Stimulated activated CD4-positive, alpha-beta T cell treated with anti-CD3 and anti-CD28 coated beads, Interleukin-1b, Interleukin-23, amount 100 ng/mL, for 48 hours (primary cell): ENCODE results near the gene PPTC7.
"Not testable (repeated sequence)": the region's sequence is repeated elsewhere in the genome, so short reads cannot be mapped to it uniquely, and the experiment has no call there.

ENCODE experiments used
- DNase-seq: peaks from one replicate; pipeline ENCODE4 v3.0.0-alpha.2; 2020

The PPTC7 gene, protein sequence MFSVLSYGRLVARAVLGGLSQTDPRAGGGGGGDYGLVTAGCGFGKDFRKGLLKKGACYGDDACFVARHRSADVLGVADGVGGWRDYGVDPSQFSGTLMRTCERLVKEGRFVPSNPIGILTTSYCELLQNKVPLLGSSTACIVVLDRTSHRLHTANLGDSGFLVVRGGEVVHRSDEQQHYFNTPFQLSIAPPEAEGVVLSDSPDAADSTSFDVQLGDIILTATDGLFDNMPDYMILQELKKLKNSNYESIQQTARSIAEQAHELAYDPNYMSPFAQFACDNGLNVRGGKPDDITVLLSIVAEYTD

DNA sequence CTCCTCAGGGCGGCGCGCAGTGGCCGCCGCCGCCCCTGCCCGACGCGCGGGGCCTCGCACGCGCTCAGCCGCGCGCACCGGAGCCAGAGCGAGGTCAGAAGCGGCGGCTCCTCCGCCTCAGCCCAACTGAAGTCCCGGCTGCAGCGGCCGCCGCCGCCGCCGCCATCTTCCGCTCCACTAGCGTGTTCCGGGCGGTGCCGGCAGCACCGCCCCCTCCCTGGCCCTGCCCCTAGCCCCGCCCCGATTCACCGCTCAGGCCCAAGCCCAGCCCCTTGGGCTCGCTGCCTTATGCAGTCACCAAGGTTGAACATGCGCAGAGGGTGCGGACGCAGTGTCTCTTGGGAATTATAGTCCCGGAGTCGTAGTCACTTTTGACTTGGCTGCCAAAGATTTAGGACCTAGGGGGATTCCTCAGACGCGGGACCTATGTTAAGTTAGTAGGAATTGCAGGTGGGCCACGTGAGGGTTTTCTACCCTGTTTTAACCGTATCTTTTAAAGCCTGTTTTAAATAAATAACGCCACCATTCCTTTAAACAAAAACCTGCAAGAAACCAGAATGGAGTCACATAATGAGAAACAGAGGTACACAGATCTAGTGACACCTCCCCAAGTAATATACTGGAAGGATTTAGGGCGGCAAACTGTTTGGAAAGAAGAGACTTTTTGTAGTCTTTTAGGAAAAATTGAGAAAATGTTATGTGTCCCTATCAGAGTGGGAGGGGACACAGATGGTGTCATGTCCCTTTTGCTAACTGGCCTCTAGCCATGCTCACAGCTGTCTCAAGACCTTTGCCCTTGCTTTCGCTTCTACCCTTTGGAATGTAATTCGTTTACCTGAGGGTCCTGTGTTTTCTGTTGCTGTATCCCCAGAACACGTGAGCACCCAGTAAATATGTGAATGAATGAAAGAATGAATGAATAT lies at the start of gene PPTC7:
PPTC7 (minus strand) TSS at position 182 of the 923 bp plus-strand sequence. CDS start 287 bp downstream, outside the sequence.
- peak; percentile 97 for DNase-seq

- no peak for DNase-seq
Measured at GRCh38 chr12:110627500-110628195, 44.5 kb upstream of the PPTC7 start.

- no peak for DNase-seq
Measured at GRCh38 chr12:110622582-110622981, 39.5 kb upstream of the PPTC7 start.

GRCh38 chr12:110619534-110619953 lies 36.4 kb upstream of the PPTC7 start:
- DNase-seq = peak; percentile 39

DNA sequence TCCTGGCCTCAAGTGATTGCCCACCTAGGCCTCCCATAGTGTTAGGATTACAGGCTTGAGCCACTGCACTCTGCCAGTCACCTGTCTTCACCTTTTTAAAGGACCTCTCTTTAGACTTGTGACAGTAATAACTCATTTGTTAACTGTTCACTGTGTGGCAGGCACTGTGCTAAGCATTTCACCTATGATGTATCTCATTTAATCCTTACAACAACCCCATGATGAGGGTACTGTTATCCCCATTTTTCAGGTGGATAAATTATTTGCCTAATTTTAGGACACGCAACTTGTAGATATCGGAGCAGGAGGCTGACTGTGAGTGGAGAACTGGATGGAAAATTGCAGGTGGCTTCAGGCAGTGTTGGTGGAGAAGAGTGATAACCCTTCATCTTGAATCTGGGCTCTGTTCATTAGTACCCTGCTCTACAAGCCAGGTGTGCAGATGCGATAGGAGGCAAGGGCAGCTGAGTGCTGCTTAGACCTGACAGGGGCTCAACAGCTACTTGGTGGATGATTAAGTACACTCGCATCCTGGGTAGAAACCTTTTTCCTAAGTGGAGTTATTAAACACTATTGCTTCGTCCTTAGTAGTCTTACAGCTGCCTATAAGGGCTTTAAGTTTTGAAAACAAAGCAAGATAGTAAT lies 33.5 kb upstream of the PPTC7 start:
- DNase-seq = no peak

DNA sequence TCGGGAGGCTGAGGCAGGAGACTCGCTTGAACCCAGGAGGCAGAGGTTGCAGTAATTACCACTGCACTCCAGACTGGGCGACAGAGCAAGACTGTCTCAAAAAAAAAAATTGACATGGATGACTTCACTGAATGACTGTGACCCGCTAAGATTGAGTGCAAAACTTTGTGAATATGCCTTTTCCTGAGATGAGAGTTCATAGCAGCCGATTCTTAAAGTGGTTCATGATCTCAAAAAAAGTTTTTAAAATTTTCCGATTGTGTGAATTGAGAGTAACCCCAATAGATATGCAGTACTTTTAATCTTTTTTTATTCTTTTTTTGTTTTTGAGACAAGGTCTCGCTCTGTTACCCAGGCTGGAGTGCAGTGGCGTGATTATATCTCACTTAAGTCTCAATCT lies 32.1 kb upstream of the PPTC7 start:
- no peak for DNase-seq

GRCh38 chr12:110613771-110614684 lies 30.9 kb upstream of the PPTC7 start, which contains the start of gene TCTN1:
Gene TCTN1 (plus strand): TSS chr12:110614129. CDS start chr12:110614183, 54 bp downstream.
- DNase-seq = peak; percentile 97

DNA sequence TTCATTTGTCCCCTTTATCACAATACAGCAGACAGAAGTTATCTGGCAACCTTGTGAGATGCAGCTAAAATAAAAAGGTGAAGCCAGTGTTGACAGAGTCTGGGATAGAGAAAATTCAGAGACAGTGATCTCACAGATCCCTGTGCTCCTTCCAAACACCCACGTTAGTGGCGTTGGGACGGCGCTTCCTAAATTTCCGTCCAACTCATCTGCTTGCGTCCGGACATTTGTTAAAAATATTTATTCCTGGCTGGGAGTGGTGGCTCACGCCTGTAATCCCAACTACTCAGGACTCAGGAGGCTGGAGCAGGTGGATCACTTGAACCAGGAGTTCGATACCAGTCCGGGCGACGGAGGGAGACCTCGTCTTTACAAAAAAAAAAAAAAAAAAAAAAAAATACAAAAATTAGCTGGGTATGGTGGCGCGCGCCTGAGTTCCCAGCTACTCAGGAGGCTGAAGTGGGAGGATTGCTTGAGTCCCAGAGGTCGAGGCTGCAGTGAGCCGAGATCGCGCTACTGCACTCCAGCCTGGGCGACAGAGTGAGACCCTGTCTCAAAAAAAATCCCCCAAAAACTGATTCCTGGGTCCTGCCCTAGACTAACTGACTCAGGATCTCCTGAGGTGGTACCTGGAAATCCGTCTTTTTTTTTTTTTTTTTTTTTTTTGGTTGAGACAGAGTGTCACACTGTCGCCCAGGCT lies 30.1 kb upstream of the PPTC7 start:
- no peak for DNase-seq

GRCh38 chr12:110606253-110606611 lies 23.1 kb upstream of the PPTC7 start:
- DNase-seq = no peak

GRCh38 chr12:110602085-110602814 lies 19.1 kb upstream of the PPTC7 start:
- peak; percentile 54 for DNase-seq

- DNase-seq = no peak
Measured at GRCh38 chr12:110600254-110600653, 17.1 kb upstream of the PPTC7 start.

DNA sequence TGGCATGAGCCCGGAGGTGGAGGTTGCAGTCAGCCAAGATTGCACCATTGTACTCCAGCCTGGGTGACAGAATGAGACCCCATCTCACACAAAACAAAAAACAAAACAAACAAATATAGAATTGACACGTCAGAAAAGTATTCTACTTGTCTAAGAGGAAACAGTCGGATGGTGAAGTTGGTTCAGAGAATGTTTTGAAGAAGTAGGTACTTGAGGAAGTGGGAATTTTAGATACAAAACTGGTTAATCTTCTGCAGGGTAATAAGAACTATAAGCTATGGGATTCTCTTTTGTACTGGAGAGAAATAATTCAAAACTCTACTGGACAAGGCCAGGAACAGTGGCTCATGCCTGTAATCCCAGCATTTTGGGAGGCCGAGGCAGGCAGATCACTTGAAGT lies 16.2 kb upstream of the PPTC7 start:
- no peak for DNase-seq

DNA sequence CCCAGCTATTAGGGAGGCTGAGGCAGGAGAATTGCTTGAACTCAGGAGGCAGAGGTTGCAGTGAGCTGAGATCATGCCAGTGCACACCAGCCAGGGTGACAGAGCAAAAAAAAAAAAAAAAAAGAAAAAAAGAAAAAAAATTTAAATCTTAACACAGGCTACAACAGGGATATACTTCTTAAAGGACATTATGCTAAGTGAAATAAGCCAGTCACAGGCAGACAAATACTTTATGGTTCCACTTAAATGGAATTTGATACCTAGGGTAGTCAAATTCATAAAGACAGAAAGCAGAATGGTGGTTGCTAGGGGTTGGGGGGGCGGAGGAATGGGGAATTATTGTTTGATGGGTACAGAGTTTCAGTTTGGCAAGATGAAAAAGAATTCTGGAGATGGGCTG lies 14.8 kb upstream of the PPTC7 start:
- DNase-seq = no peak

- DNase-seq = not testable (repeated sequence)
Measured at GRCh38 chr12:110592919-110593318, 9.8 kb upstream of the PPTC7 start.

GRCh38 chr12:110592078-110592477 lies 9.0 kb upstream of the PPTC7 start:
- no peak for DNase-seq

- no peak for DNase-seq
Measured at GRCh38 chr12:110591451-110592051, 8.4 kb upstream of the PPTC7 start.

GRCh38 chr12:110590806-110591326 lies 7.7 kb upstream of the PPTC7 start:
- DNase-seq = no peak

DNA sequence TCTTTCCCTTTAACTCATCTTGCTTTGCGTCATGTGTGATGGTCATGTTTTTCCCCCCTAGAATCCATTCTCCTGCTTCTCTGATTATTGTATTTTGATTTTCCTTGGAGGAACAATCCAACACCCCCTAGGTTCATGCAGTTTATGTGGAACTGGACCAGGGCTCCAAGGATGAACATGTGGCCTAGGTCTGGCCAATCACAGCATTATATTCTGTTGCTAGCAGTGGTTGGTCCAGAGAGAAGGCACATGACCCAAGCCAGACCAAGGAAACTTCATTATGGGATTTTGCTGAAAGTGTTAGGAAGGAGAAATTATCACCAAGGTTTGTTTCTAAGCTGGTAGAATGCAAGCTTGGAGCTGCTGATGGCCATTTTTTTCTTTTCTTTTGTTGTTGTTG lies 6.9 kb upstream of the PPTC7 start:
- no peak for DNase-seq

GRCh38 chr12:110587102-110587501 lies 4.0 kb upstream of the PPTC7 start:
- DNase-seq = not testable (repeated sequence)
